Endodermal cell (in vitro differentiated cells): ENCODE results near the gene CD82. TPM values are rescaled to one million over a fixed set of nuclear protein-coding genes. Genes with fewer than 3 reads are reported as not detected.
A peak's percentile ranks its signal among the peaks of the same experiment; 100 is the strongest.

Experiments used
- DNase-seq: peaks from one replicate; pipeline ENCODE4 v3.0.0-alpha.2; 2017
- H3K27ac ChIP-seq: 2 replicates; pipeline ENCODE4 v1.5.1; 2013; ENCODE audit warnings: mild to moderate bottlenecking, low read depth, low read length, moderate library complexity
- H3K27me3 ChIP-seq: 2 replicates; pipeline ENCODE4 v1.6.1; 2013; ENCODE audit warnings: mild to moderate bottlenecking, low read length, moderate library complexity; ENCODE audit not compliant: insufficient read depth, control insufficient read depth, poor library complexity, severe bottlenecking
- H3K36me3 ChIP-seq: 2 replicates; pipeline ENCODE4 v1.7.0; 2013; ENCODE audit warnings: mild to moderate bottlenecking, low read length, moderate library complexity; ENCODE audit not compliant: control insufficient read depth, insufficient read depth
- H3K4me1 ChIP-seq: one replicate; pipeline ENCODE4 v1.7.0; 2013; ENCODE audit warnings: low read length; ENCODE audit not compliant: control insufficient read depth, insufficient read depth
- H3K4me3 ChIP-seq: 2 replicates; pipeline ENCODE4 v1.5.1; 2013; ENCODE audit warnings: mild to moderate bottlenecking, low read length, moderate library complexity
- H3K9ac ChIP-seq: 2 replicates; pipeline ENCODE4 v1.6.1; 2013; ENCODE audit warnings: mild to moderate bottlenecking, low read length, moderate library complexity; ENCODE audit not compliant: poor library complexity, severe bottlenecking; ENCODE audit errors: extremely low read depth
- H3K9me3 ChIP-seq: 2 replicates; pipeline ENCODE4 v1.6.1; 2013; ENCODE audit warnings: mild to moderate bottlenecking, low read length, moderate library complexity; ENCODE audit not compliant: control insufficient read depth
- H3K27ac Mint-ChIP-seq: 2 replicates; pipeline ENCODE4 v1.8.0; 2020; ENCODE audit warnings: mixed read lengths
- H3K27me3 Mint-ChIP-seq: 2 replicates; pipeline ENCODE4 v1.8.0; 2021; ENCODE audit warnings: mild to moderate bottlenecking, mixed read lengths; ENCODE audit not compliant: insufficient read depth
- H3K36me3 Mint-ChIP-seq: 2 replicates; pipeline ENCODE4 v1.8.0; 2020; ENCODE audit warnings: low read depth, mixed read lengths
- H3K4me1 Mint-ChIP-seq: 2 replicates; pipeline ENCODE4 v1.8.0; 2020; ENCODE audit warnings: mixed read lengths
- H3K4me3 Mint-ChIP-seq: 2 replicates; pipeline ENCODE4 v1.8.0; 2020; ENCODE audit warnings: mild to moderate bottlenecking, moderate library complexity, mixed read lengths
- H3K9me3 Mint-ChIP-seq: 2 replicates; pipeline ENCODE4 v1.8.0; 2020; ENCODE audit warnings: mild to moderate bottlenecking, mixed read lengths
- CTCF ChIP-seq: fragments of 200-600 bp; sonication (generic); conservative IDR thresholded peaks from 2 replicates; pipeline ENCODE4 v1.5.0; 2021; ENCODE audit warnings: antibody characterized with exemption, mild to moderate bottlenecking
- WGBS, 2 experiments: methylation state at CpG; one replicate each; pipeline versions ENCODE4 v1.1.5 to v1.1.7; 2013; ENCODE audit warnings: missing lambda C conversion rate in 2 of 2, mixed read lengths in 1 of 2; ENCODE audit not compliant: insufficient coverage in 1 of 2, insufficient read length in 1 of 2; 5-methylcytosine and 5-hydroxymethylcytosine counted together
- total RNA-seq, 2 donors: library from RNA; stranded (reverse); fragmentation: NEBNext Ultra II Directional in 1 of 2; extraction: Animal tissue kit (Norgen Biotek cat#: 25700) in 1 of 2; gene quantifications; 2 replicates in 1 of 2; 3 replicates in 1 of 2; pipeline ENCODE4 v1.2.1, GENCODE V29; 2021

CD82 gene
- total RNA-seq, 2 donors from 2014 or later: 1.7 to 3.0 TPM

- peaks cover 10% of the 10 kb centered on the region for H3K4me1 Mint-ChIP-seq
- Histone ChIP-seq H3K9ac (no peak overlapping the region), H3K36me3 (no peaks in the 10 kb centered on the region), H3K27ac (no peak overlapping the region), H3K4me1 (peaks cover 4% of the 10 kb centered on the region), H3K4me3 (no peak overlapping the region), H3K27me3 (peaks cover 33% of the 10 kb centered on the region), H3K9me3 (no peaks in the 10 kb centered on the region)
- no peaks in the 10 kb centered on the region for H3K9me3 Mint-ChIP-seq
- H3K27ac Mint-ChIP-seq: no peak overlapping the region
- H3K36me3 Mint-ChIP-seq: no peaks in the 10 kb centered on the region
- peaks cover 47% of the 10 kb centered on the region for H3K27me3 Mint-ChIP-seq
- DNase-seq: no peak
- 92 to 94% methylated on average over 6 of the region's 6 CpGs for WGBS, 2 experiments
- H3K4me3 Mint-ChIP-seq: no peak overlapping the region
- TF ChIP-seq CTCF: no peak
These were observed 1.8 kb upstream of the CD82 start for GRCh38 chr11:44563711-44564110.

- no peaks in the 10 kb centered on the region for H3K36me3 ChIP-seq
- peaks cover 9% of the 10 kb centered on the region for H3K4me1 Mint-ChIP-seq
- H3K9ac ChIP-seq: no peak overlapping the region
- no peak overlapping the region for H3K27ac ChIP-seq
- no peak overlapping the region for H3K27ac Mint-ChIP-seq
- no peak for DNase-seq
- WGBS, 2 experiments: 83 to 94% methylated on average over 4 to 7 of the region's 7 CpGs
- H3K36me3 Mint-ChIP-seq: no peaks in the 10 kb centered on the region
- H3K4me3 Mint-ChIP-seq: peak overlapping the region; percentile 57
- no peaks in the 10 kb centered on the region for H3K9me3 Mint-ChIP-seq
- H3K27me3 ChIP-seq: peaks cover 33% of the 10 kb centered on the region
- H3K4me3 ChIP-seq: no peak overlapping the region
- peaks cover 47% of the 10 kb centered on the region for H3K27me3 Mint-ChIP-seq
- no peak for TF ChIP-seq CTCF
- H3K4me1 ChIP-seq: peaks cover 2% of the 10 kb centered on the region
- no peaks in the 10 kb centered on the region for H3K9me3 ChIP-seq
These were observed 1.3 kb upstream of the CD82 start for GRCh38 chr11:44564166-44564565.

GRCh38 chr11:44564670-44565210, 723 bp upstream of the CD82 start:
- no peak for TF ChIP-seq CTCF
- H3K9me3 Mint-ChIP-seq: no peaks in the 10 kb centered on the region
- 29 to 31% methylated on average over 16 to 22 of the region's 22 CpGs for WGBS, 2 experiments
- H3K27ac ChIP-seq: peak overlapping the region; percentile 67
- H3K36me3 Mint-ChIP-seq: no peaks in the 10 kb centered on the region
- H3K4me1 ChIP-seq: no peaks in the 10 kb centered on the region
- no peaks in the 10 kb centered on the region for H3K9me3 ChIP-seq
- no peaks in the 10 kb centered on the region for H3K36me3 ChIP-seq
- peak overlapping the region; percentile 60 for H3K4me3 ChIP-seq
- peaks cover 33% of the 10 kb centered on the region for H3K27me3 ChIP-seq
- H3K27ac Mint-ChIP-seq: peak overlapping the region; percentile 61
- H3K4me3 Mint-ChIP-seq: peak overlapping the region; percentile 57
- DNase-seq: peak; percentile 74
- H3K27me3 Mint-ChIP-seq: peaks cover 47% of the 10 kb centered on the region
- peaks cover 6% of the 10 kb centered on the region for H3K4me1 Mint-ChIP-seq
- H3K9ac ChIP-seq: peak overlapping the region; percentile 3
